ENCODE measurements around the gene NR5A1.

NR5A1 gene

GRCh38 chr9:124497441-124497840, 9.8 kb downstream of the NR5A1 start (continued):
- TF ChIP-seq ZNF280D (tag by site-specific recombination; IDR thresholded peaks at IDR 0.05), result no peak
- TF ChIP-seq PRDM4 (tag by site-specific recombination; IDR thresholded peaks at IDR 0.05), result no peak
- no peak for TF ChIP-seq PATZ1 (tag by site-specific recombination; IDR thresholded peaks at IDR 0.05)

GRCh38 chr9:124496463-124496862, 10.7 kb downstream of the NR5A1 start:
- ChIA-PET POLR2A (no interaction called here), CTCF (interaction anchor here (0.6 to 0.9 kb wide), 3 partner anchors 11 to 175 kb away, joined by 3 to 4 read pairs (median 4); no protein-coding TSS in a partner anchor)
- no peaks in the 10 kb centered on the region for H3K36me3 ChIP-seq (ENCODE audit: control insufficient read depth in 2 of 2, insufficient read depth in 1 of 2, low read length in 2 of 2)
- H3K9me3 ChIP-seq (ENCODE audit: control insufficient read depth, insufficient read depth, low read depth, low read length), result no peaks in the 10 kb centered on the region
- H3K4me1 ChIP-seq (ENCODE audit: control insufficient read depth, insufficient read depth, low read length), result no peaks in the 10 kb centered on the region
- no peak overlapping the region for H3K27ac ChIP-seq (ENCODE audit: extremely low read depth, low read depth, low read length)
- H3K4me3 ChIP-seq (ENCODE audit: low read depth, low read length), result no peak overlapping the region
- TF ChIP-seq ZIC2 (tag by site-specific recombination; IDR thresholded peaks at IDR 0.05), result peak; percentile 51; the same call in 1 of the 2 replicates
- TF ChIP-seq AEBP2 (tag by site-specific recombination; IDR thresholded peaks at IDR 0.05; ENCODE audit: borderline replicate concordance), result no peak

- CTCF ChIA-PET, result interaction anchor here (0.6 kb wide), 1 partner anchor 175 kb away, joined by 3 read pairs; no protein-coding TSS in a partner anchor
- H3K36me3 ChIP-seq (ENCODE audit: control insufficient read depth in 2 of 2, insufficient read depth in 1 of 2, low read length in 2 of 2), result no peaks in the 10 kb centered on the region
- H3K9me3 ChIP-seq (ENCODE audit: control insufficient read depth, insufficient read depth, low read depth, low read length), result no peaks in the 10 kb centered on the region
- POLR2A ChIA-PET, result no interaction called here
- no peaks in the 10 kb centered on the region for H3K4me1 ChIP-seq (ENCODE audit: control insufficient read depth, insufficient read depth, low read length)
- no peak overlapping the region for H3K4me3 ChIP-seq (ENCODE audit: low read depth, low read length)
- no peak overlapping the region for H3K27ac ChIP-seq (ENCODE audit: extremely low read depth, low read depth, low read length)
- TF ChIP-seq TCF7L2 (IDR thresholded peaks at IDR 0.05; ENCODE audit: borderline replicate concordance, low read depth, low read length), result no peak
- no peak for TF ChIP-seq ZNF37A (tag by site-specific recombination; IDR thresholded peaks at IDR 0.05)
- TF ChIP-seq ZBTB6 (tag by site-specific recombination; IDR thresholded peaks at IDR 0.05), result no peak
- no peak for TF ChIP-seq ZNF488 (tag by site-specific recombination; IDR thresholded peaks at IDR 0.05)
- TF ChIP-seq YY1 (tag by site-specific recombination; IDR thresholded peaks at IDR 0.05), result no peak
- TF ChIP-seq ZNF416 (tag by site-specific recombination; IDR thresholded peaks at IDR 0.05), result no peak
- TF ChIP-seq REST (tag by site-specific recombination; IDR thresholded peaks at IDR 0.05), result no peak
- no peak for TF ChIP-seq AEBP2 (tag by site-specific recombination; IDR thresholded peaks at IDR 0.05; ENCODE audit: borderline replicate concordance)
- no peak for TF ChIP-seq KLF1 (tag by site-specific recombination; IDR thresholded peaks at IDR 0.05)
- no peak for TF ChIP-seq ZNF776 (tag by site-specific recombination; IDR thresholded peaks at IDR 0.05; ENCODE audit: borderline replicate concordance)
- no peak for TF ChIP-seq ZNF660 (tag by site-specific recombination; IDR thresholded peaks at IDR 0.05)
Measured at GRCh38 chr9:124496075-124496449, 11.1 kb downstream of the NR5A1 start.
